Stomach (tissue), 4 donors: Measurements from ENCODE around the gene SWT1.
"Not testable (repeated sequence)": the region's sequence is repeated elsewhere in the genome, so short reads cannot be mapped to it uniquely, and the experiment has no call there.

ENCODE experiments used
- EP300 ChIP-seq: sonication (generic); formaldehyde crosslinking; IDR thresholded peaks from one replicate; pipeline ENCODE4 v1.6.1; 2017; ENCODE audit warnings: antibody characterized with exemption
- POLR2A ChIP-seq, 4 donors: fragments of 450-650 bp; IDR thresholded peaks; one replicate each; pipeline ENCODE4 v1.6.1; 2016; ENCODE audit warnings: antibody characterized with exemption in 4 of 4, control low read depth in 2 of 4, mild to moderate bottlenecking in 1 of 4, moderate library complexity in 1 of 4
- POLR2AphosphoS5 ChIP-seq, 3 donors: sonication (generic); formaldehyde crosslinking; IDR thresholded peaks; one replicate each; pipeline ENCODE4 v1.6.1; 2016; ENCODE audit warnings: antibody characterized with exemption in 3 of 3
- TF ChIP-seq, protein P1 (sequence below), 7 experiments: fragments of 450-650 bp in 4 of 7; fragments of 200-600 bp in 3 of 7; sonication (generic) in 3 of 7; IDR thresholded peaks; one replicate each; pipeline ENCODE4 v1.5.1; 2016 to 2019; ENCODE audit warnings: antibody characterized with exemption in 7 of 7, control low read depth in 2 of 7, mild to moderate bottlenecking in 1 of 7

GRCh38 chr1:185209357-185209756 is 52.4 kb downstream of the SWT1 start:
- not testable (repeated sequence) for TF ChIP-seq POLR2AphosphoS5 (IDR thresholded peaks at IDR 0.05); POLR2A (IDR thresholded peaks at IDR 0.05); EP300
- TF ChIP-seq, protein P1, sequence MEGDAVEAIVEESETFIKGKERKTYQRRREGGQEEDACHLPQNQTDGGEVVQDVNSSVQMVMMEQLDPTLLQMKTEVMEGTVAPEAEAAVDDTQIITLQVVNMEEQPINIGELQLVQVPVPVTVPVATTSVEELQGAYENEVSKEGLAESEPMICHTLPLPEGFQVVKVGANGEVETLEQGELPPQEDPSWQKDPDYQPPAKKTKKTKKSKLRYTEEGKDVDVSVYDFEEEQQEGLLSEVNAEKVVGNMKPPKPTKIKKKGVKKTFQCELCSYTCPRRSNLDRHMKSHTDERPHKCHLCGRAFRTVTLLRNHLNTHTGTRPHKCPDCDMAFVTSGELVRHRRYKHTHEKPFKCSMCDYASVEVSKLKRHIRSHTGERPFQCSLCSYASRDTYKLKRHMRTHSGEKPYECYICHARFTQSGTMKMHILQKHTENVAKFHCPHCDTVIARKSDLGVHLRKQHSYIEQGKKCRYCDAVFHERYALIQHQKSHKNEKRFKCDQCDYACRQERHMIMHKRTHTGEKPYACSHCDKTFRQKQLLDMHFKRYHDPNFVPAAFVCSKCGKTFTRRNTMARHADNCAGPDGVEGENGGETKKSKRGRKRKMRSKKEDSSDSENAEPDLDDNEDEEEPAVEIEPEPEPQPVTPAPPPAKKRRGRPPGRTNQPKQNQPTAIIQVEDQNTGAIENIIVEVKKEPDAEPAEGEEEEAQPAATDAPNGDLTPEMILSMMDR (IDR thresholded peaks at IDR 0.05) = not testable (repeated sequence)
